Spleen (tissue), 7 donors: ENCODE results near the gene ITGA6.

Experiments
- POLR2A ChIP-seq, 3 donors: fragments of 450-650 bp; IDR thresholded peaks; one replicate each; pipeline ENCODE4 v1.5.1; 2017; ENCODE audit warnings: antibody characterized with exemption in 3 of 3, mild to moderate bottlenecking in 1 of 3
- POLR2AphosphoS5 ChIP-seq, 3 donors: sonication (generic); formaldehyde crosslinking; IDR thresholded peaks; one replicate each; pipeline ENCODE4 v1.5.1; 2017; ENCODE audit warnings: antibody characterized with exemption in 3 of 3
- TF ChIP-seq, protein P1 (sequence below), 11 experiments: fragments of 200-600 bp in 7 of 11; fragments of 450-650 bp in 4 of 11; sonication (generic) in 4 of 11; IDR thresholded peaks in 8 of 11; conservative IDR thresholded peaks in 3 of 11; 1 replicate in 7 of 11; 2 replicates in 4 of 11; pipeline versions ENCODE4 v1.4.0 to v1.8.0; 2016 to 2021; ENCODE audit warnings: antibody characterized with exemption in 11 of 11, inconsistent platforms in 4 of 11, mild to moderate bottlenecking in 1 of 11
- donor health status: DM: no; HTN: no; CAD: no; lungs with moderate emphysema.
- donor health status: DM: no; HTN: no; CAD: no.
- donor health status: DM: no; HTN: no; CAD: no.

- TF ChIP-seq POLR2AphosphoS5 (IDR thresholded peaks at IDR 0.05) (no peak), POLR2A (IDR thresholded peaks at IDR 0.05) (no peak)
- TF ChIP-seq, protein P1, sequence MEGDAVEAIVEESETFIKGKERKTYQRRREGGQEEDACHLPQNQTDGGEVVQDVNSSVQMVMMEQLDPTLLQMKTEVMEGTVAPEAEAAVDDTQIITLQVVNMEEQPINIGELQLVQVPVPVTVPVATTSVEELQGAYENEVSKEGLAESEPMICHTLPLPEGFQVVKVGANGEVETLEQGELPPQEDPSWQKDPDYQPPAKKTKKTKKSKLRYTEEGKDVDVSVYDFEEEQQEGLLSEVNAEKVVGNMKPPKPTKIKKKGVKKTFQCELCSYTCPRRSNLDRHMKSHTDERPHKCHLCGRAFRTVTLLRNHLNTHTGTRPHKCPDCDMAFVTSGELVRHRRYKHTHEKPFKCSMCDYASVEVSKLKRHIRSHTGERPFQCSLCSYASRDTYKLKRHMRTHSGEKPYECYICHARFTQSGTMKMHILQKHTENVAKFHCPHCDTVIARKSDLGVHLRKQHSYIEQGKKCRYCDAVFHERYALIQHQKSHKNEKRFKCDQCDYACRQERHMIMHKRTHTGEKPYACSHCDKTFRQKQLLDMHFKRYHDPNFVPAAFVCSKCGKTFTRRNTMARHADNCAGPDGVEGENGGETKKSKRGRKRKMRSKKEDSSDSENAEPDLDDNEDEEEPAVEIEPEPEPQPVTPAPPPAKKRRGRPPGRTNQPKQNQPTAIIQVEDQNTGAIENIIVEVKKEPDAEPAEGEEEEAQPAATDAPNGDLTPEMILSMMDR (IDR thresholded peaks at IDR 0.05 in 8 of 11, conservative IDR thresholded peaks at IDR 0.05 in 3 of 11) = no peak
These were observed 61.2 kb downstream of the ITGA6 start for GRCh38 chr2:172488556-172488955.
